Measurements from ENCODE around the gene UBIAD1.

- TF ChIP-seq CTCF (conservative IDR thresholded peaks at IDR 0.05; ENCODE audit: low read depth in 2 of 2) (peak in 1 of 2 experiments; percentile 55; a peak in 2 of 4 replicates), REST (IDR thresholded peaks at IDR 0.05; ENCODE audit: unreplicated experiment) (no peak), POLR2AphosphoS5 (IDR thresholded peaks at IDR 0.05; ENCODE audit: low read depth) (peak; percentile 71), EZH2 (IDR thresholded peaks at IDR 0.05; ENCODE audit: low read depth, unreplicated experiment) (no peak), JUNB (IDR thresholded peaks at IDR 0.05; ENCODE audit: unreplicated experiment) (no peak), ZNF114 (CRISPR knock-in tag; IDR thresholded peaks at IDR 0.05) (no peak), EZH2phosphoT487 (IDR thresholded peaks at IDR 0.05; ENCODE audit: unreplicated experiment) (no peak), ETS1 (IDR thresholded peaks at IDR 0.05) (no peak), CREB1 (CRISPR knock-in tag; IDR thresholded peaks at IDR 0.05; ENCODE audit: low read depth) (no peak), ZNF462 (CRISPR knock-in tag; IDR thresholded peaks at IDR 0.05) (no peak), NANOG (IDR thresholded peaks at IDR 0.05; ENCODE audit: borderline replicate concordance) (no peak), STAT1 (IDR thresholded peaks at IDR 0.05; ENCODE audit: unreplicated experiment) (no peak)
These were observed at the start of gene UBIAD1 for GRCh38 chr1:11272832-11273594.
